H9 (cell line): ENCODE data around the gene RIPPLY3. TPM values are rescaled to one million over a fixed set of nuclear protein-coding genes. Genes with fewer than 3 reads are reported as not detected.

Experiments used
- DNase-seq: peaks from one replicate; pipeline ENCODE4 v3.0.0-alpha.2; 2017
- H2AFZ ChIP-seq: one replicate; pipeline ENCODE4 v1.6.1; 2013; ENCODE audit warnings: mild to moderate bottlenecking, low read length, control low read depth, moderate library complexity
- H2AK5ac ChIP-seq: 2 replicates; pipeline ENCODE4 v1.6.1; 2013; ENCODE audit warnings: low read length, control low read depth, mixed read lengths; ENCODE audit not compliant: insufficient read length
- H2BK120ac ChIP-seq: one replicate; pipeline ENCODE4 v1.6.1; 2013; ENCODE audit warnings: low read depth, mild to moderate bottlenecking, low read length, control low read depth, inconsistent platforms; ENCODE audit not compliant: poor library complexity, severe bottlenecking
- H2BK12ac ChIP-seq: 2 replicates; pipeline ENCODE4 v1.6.1; 2013; ENCODE audit warnings: low read length, control low read depth, mixed read lengths, low read depth; ENCODE audit not compliant: insufficient read length
- H2BK15ac ChIP-seq: 2 replicates; pipeline ENCODE4 v1.6.1; 2013; ENCODE audit warnings: low read depth, low read length, control low read depth
- H2BK20ac ChIP-seq: one replicate; pipeline ENCODE4 v1.6.1; 2013; ENCODE audit warnings: low read depth, mild to moderate bottlenecking, low read length, control low read depth, inconsistent platforms; ENCODE audit not compliant: poor library complexity, severe bottlenecking
- H2BK5ac ChIP-seq: 2 replicates; pipeline ENCODE4 v1.6.1; 2013; ENCODE audit warnings: low read length, control low read depth, mixed read lengths; ENCODE audit not compliant: insufficient read length
- H3K14ac ChIP-seq: 2 replicates; pipeline ENCODE4 v1.6.1; 2013; ENCODE audit warnings: low read length, control low read depth; ENCODE audit not compliant: insufficient read depth
- H3K18ac ChIP-seq: 2 replicates; pipeline ENCODE4 v1.6.1; 2013; ENCODE audit warnings: low read depth, mild to moderate bottlenecking, mixed read lengths, low read length, control low read depth; ENCODE audit not compliant: insufficient read length
- H3K23ac ChIP-seq: 2 replicates; pipeline ENCODE4 v1.6.1; 2013; ENCODE audit warnings: low read length, control low read depth, mixed read lengths, low read depth; ENCODE audit not compliant: insufficient read length
- H3K23me2 ChIP-seq: 2 replicates; pipeline ENCODE4 v1.6.1; 2013; ENCODE audit warnings: low read depth, mild to moderate bottlenecking, mixed read lengths, low read length, control low read depth; ENCODE audit not compliant: insufficient read length, poor library complexity, severe bottlenecking
- H3K27ac ChIP-seq: 2 replicates; pipeline ENCODE4 v1.5.1; 2013; ENCODE audit warnings: low read length, control low read depth, mixed read lengths, low read depth; ENCODE audit not compliant: insufficient read length
- H3K27me3 ChIP-seq: 2 replicates; pipeline ENCODE4 v1.6.1; 2013; ENCODE audit warnings: low read length, control low read depth, inconsistent platforms; ENCODE audit not compliant: insufficient read depth
- H3K4ac ChIP-seq: 2 replicates; pipeline ENCODE4 v1.6.1; 2013; ENCODE audit warnings: low read depth, mild to moderate bottlenecking, control low read depth, inconsistent platforms, low read length, moderate library complexity
- H3K4me1 ChIP-seq: 2 replicates; pipeline ENCODE4 v1.6.1; 2013; ENCODE audit warnings: low read length, control low read depth, inconsistent platforms; ENCODE audit not compliant: insufficient read depth
- H3K4me2 ChIP-seq: 2 replicates; pipeline ENCODE4 v1.6.1; 2013; ENCODE audit warnings: low read length, control low read depth, mixed read lengths; ENCODE audit not compliant: insufficient read length, insufficient read depth
- H3K56ac ChIP-seq: 2 replicates; pipeline ENCODE4 v1.6.1; 2013; ENCODE audit warnings: low read depth, mild to moderate bottlenecking, mixed read lengths, low read length, control low read depth; ENCODE audit not compliant: insufficient read length
- H3K79me1 ChIP-seq: 2 replicates; pipeline ENCODE4 v1.6.1; 2013; ENCODE audit warnings: low read depth, mild to moderate bottlenecking, moderate library complexity, low read length, control low read depth, inconsistent platforms; ENCODE audit not compliant: insufficient read depth, poor library complexity, severe bottlenecking
- H3K79me2 ChIP-seq: 2 replicates; pipeline ENCODE4 v1.6.1; 2013; ENCODE audit warnings: low read length, control low read depth, inconsistent platforms; ENCODE audit not compliant: insufficient read depth
- H3K9ac ChIP-seq: 2 replicates; pipeline ENCODE4 v1.6.1; 2013; ENCODE audit warnings: low read length, control low read depth, mixed read lengths; ENCODE audit not compliant: insufficient read length; ENCODE audit errors: extremely low read depth
- H3K9me3 ChIP-seq: one replicate; pipeline ENCODE4 v1.6.1; 2013; ENCODE audit warnings: low read depth, low read length, inconsistent platforms; ENCODE audit not compliant: control insufficient read depth
- H3T11ph ChIP-seq: one replicate; pipeline ENCODE4 v1.6.1; 2013; ENCODE audit warnings: mild to moderate bottlenecking, low read length, control low read depth, inconsistent platforms
- H4K20me1 ChIP-seq: one replicate; pipeline ENCODE4 v1.6.1; 2013; ENCODE audit not compliant: control insufficient read depth, insufficient read length, insufficient read depth
- H4K5ac ChIP-seq: 2 replicates; pipeline ENCODE4 v1.6.1; 2013; ENCODE audit warnings: low read depth, mild to moderate bottlenecking, mixed read lengths, low read length, control low read depth; ENCODE audit not compliant: insufficient read length
- H4K8ac ChIP-seq: replicated peaks from 2 replicates; pipeline ENCODE4 v1.6.1; 2013; ENCODE audit warnings: low read length, control low read depth, mixed read lengths, low read depth; ENCODE audit not compliant: insufficient read length
- H4K91ac ChIP-seq: 2 replicates; pipeline ENCODE4 v1.6.1; 2013; ENCODE audit warnings: low read depth, mild to moderate bottlenecking, moderate library complexity, mixed read lengths, low read length, control low read depth; ENCODE audit not compliant: insufficient read length
- H3K27ac Mint-ChIP-seq, 3 experiments: 2 replicates in 2 of 3; 3 replicates in 1 of 3; pipeline ENCODE4 v1.8.0; 2020 to 2021; ENCODE audit warnings: mixed read lengths in 3 of 3, mild to moderate bottlenecking in 1 of 3, moderate library complexity in 1 of 3
- H3K27me3 Mint-ChIP-seq: 2 replicates; pipeline ENCODE4 v1.8.0; 2021; ENCODE audit warnings: low read depth, mild to moderate bottlenecking, moderate library complexity, mixed read lengths
- H3K36me3 Mint-ChIP-seq, 3 experiments: 2 replicates in 2 of 3; 3 replicates in 1 of 3; pipeline ENCODE4 v1.8.0; 2020 to 2021; ENCODE audit warnings: low read depth in 3 of 3, mixed read lengths in 3 of 3; ENCODE audit not compliant: insufficient read depth in 1 of 3
- H3K4me1 Mint-ChIP-seq, 2 experiments: 2 replicates each; pipeline ENCODE4 v1.8.0; 2020; ENCODE audit warnings: mixed read lengths in 2 of 2
- H3K4me3 Mint-ChIP-seq, 2 experiments: 2 replicates in 1 of 2; 3 replicates in 1 of 2; pipeline ENCODE4 v1.8.0; 2020 to 2021; ENCODE audit warnings: mild to moderate bottlenecking in 2 of 2, mixed read lengths in 2 of 2, moderate library complexity in 1 of 2
- H3K9me3 Mint-ChIP-seq, 2 experiments: 2 replicates in 1 of 2; 3 replicates in 1 of 2; pipeline ENCODE4 v1.8.0; 2020; ENCODE audit warnings: mild to moderate bottlenecking in 2 of 2, mixed read lengths in 2 of 2, moderate library complexity in 1 of 2
- WGBS: extraction: QIAGEN DNeasy Blood & Tissue Kit; methylation state at CpG from one replicate; pipeline ENCODE4 v1.1.7; 2013; ENCODE audit warnings: missing lambda C conversion rate, low lambda C conversion rate, mixed read lengths; ENCODE audit not compliant: insufficient read length; ENCODE audit errors: extremely low coverage; 5-methylcytosine and 5-hydroxymethylcytosine counted together
- total RNA-seq: library from RNA; stranded (reverse); gene quantifications from 2 replicates; pipeline ENCODE4 v1.2.1, GENCODE V29; 2021
- TF ChIP-seq, protein P1 (sequence below): fragments of 200-600 bp; sonication (generic); conservative IDR thresholded peaks from 3 replicates; pipeline ENCODE4 v1.8.0; 2021; ENCODE audit warnings: antibody characterized with exemption, mild to moderate bottlenecking

The RIPPLY3 gene
- total RNA-seq, 1 experiment from 2014 or later, result 1.9 TPM

DNA sequence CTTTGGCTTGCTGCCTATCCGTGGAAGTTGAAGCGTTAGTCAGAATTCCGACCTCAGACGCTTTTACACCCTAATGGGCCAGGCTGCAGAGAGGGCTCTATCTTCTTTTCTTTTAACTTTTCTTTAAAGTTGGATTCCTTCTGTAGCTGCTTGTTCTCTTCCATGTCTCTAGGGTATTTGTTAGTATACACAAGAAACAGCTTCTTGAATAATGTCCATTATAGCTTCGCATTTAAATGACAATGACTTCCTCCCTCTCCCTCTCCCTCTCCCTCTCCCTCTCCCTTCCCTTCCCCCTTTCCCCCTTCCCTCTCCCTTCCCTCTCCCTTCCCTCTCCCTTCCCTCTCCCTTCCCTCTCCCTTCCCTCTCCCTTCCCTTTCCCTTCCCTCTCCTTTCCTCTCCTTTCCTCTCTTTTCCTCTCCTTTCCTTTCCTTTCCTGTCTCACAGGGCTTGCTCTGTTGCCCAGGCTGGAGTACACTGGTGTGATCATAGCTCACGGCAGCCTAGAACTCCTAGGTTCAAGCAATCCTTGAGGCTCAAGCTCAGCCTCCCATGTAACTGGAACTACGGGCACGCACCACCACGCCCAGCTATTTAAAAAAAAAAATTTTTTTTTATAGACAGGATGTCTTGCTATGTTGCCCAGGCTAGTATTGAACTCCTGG lies 33.0 kb downstream of the RIPPLY3 start:
- Histone ChIP-seq H4K20me1 (no peaks in the 10 kb centered on the region), H3K14ac (no peak overlapping the region), H3T11ph (no peak overlapping the region), H2AK5ac (no peak overlapping the region), H3K79me1 (no peaks in the 10 kb centered on the region), H2BK5ac (no peak overlapping the region), H2BK12ac (no peak overlapping the region), H3K27me3 (peaks cover 11% of the 10 kb centered on the region; the same call in 1 of the 2 replicates), H2AFZ (no peak overlapping the region), H4K5ac (no peak overlapping the region), H3K23me2 (no peaks in the 10 kb centered on the region), H4K91ac (no peak overlapping the region), H3K79me2 (no peaks in the 10 kb centered on the region), H3K27ac (no peak overlapping the region), H3K4ac (no peak overlapping the region), H3K4me2 (peak overlapping the region; percentile 37), H3K9me3 (no peaks in the 10 kb centered on the region), H2BK20ac (no peak overlapping the region), H3K9ac (no peak overlapping the region), H3K18ac (no peak overlapping the region), H3K56ac (no peak overlapping the region), H2BK120ac (no peak overlapping the region), H4K8ac (no peak overlapping the region), H2BK15ac (no peak overlapping the region), H3K23ac (no peak overlapping the region), H3K4me1 (peaks cover 3% of the 10 kb centered on the region)
- DNase-seq, result no peak
- H3K9me3 Mint-ChIP-seq, result no peaks in the 10 kb centered on the region; a peak in 1 of 5 replicates
- no peaks in the 10 kb centered on the region for H3K36me3 Mint-ChIP-seq
- no CpG with 5 or more reads among the region's 9 CpGs for WGBS
- H3K4me3 Mint-ChIP-seq, result peak overlapping the region in 1 of 2 experiments; percentile 20; a peak in 1 of 5 replicates
- peaks cover 96% of the 10 kb centered on the region for H3K27me3 Mint-ChIP-seq
- no peak overlapping the region for H3K27ac Mint-ChIP-seq
- peaks cover 12 to 29% of the 10 kb centered on the region in 2 experiments for H3K4me1 Mint-ChIP-seq
- TF ChIP-seq, protein P1, sequence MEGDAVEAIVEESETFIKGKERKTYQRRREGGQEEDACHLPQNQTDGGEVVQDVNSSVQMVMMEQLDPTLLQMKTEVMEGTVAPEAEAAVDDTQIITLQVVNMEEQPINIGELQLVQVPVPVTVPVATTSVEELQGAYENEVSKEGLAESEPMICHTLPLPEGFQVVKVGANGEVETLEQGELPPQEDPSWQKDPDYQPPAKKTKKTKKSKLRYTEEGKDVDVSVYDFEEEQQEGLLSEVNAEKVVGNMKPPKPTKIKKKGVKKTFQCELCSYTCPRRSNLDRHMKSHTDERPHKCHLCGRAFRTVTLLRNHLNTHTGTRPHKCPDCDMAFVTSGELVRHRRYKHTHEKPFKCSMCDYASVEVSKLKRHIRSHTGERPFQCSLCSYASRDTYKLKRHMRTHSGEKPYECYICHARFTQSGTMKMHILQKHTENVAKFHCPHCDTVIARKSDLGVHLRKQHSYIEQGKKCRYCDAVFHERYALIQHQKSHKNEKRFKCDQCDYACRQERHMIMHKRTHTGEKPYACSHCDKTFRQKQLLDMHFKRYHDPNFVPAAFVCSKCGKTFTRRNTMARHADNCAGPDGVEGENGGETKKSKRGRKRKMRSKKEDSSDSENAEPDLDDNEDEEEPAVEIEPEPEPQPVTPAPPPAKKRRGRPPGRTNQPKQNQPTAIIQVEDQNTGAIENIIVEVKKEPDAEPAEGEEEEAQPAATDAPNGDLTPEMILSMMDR, result no peak
